ENCODE data around the gene ID1.
"Not testable (repeated sequence)": the region's sequence is repeated elsewhere in the genome, so short reads cannot be mapped to it uniquely, and the experiment has no call there.

The ID1 gene

GRCh38 chr20:31576751-31577150 lies 28.3 kb upstream of the ID1 start:
- no peaks in the 10 kb centered on the region for H3K27me3 ChIP-seq (replicated peaks)
- H3K4me3 ChIP-seq (ENCODE audit: low read depth, low read length) = no peak overlapping the region
- in situ Hi-C loops (cut with HindIII; ENCODE audit: low pct_ligation_motif_present, low sequenced_read_pairs) = no loop called here
- no peak for DNase-seq
- TF ChIP-seq CTCF (IDR thresholded peaks at IDR 0.05; ENCODE audit: low read depth, low read length, missing control alignments) = no peak
- no peaks in the 10 kb centered on the region for H3K36me3 ChIP-seq (replicated peaks)
- H3K27ac ChIP-seq = no peak overlapping the region

DNA sequence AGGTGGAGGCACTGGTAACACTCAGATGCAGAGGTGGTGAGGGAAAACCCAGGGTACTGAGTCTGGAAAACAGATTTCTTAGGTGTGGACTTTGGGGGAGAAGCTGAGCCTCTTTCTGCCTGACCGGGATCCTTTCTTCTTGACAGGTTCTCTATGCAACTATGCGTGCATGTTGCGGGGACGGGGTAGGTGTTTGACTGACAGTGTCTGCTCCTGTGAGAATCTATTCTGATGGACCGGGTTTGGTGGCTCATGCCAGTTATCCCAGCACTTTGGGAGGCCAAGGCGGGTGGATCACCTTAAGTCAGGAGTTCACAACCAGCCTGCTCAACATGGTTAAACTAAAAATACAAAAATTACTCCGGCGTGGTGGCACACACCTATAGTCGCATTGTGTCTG lies 27.9 kb upstream of the ID1 start:
- in situ Hi-C loops (cut with HindIII; ENCODE audit: low pct_ligation_motif_present, low sequenced_read_pairs) = no loop called here
- Histone ChIP-seq H3K27me3 (replicated peaks) (no peaks in the 10 kb centered on the region), H3K4me3 (ENCODE audit: low read depth, low read length) (no peak overlapping the region), H3K27ac (no peak overlapping the region), H3K36me3 (replicated peaks) (no peaks in the 10 kb centered on the region)
- DNase-seq = no peak
- no peak for TF ChIP-seq CTCF (IDR thresholded peaks at IDR 0.05; ENCODE audit: low read depth, low read length, missing control alignments)

GRCh38 chr20:31578448-31579138 lies 26.5 kb upstream of the ID1 start:
- in situ Hi-C loops (cut with HindIII; ENCODE audit: low pct_ligation_motif_present, low sequenced_read_pairs) = no loop called here
- Histone ChIP-seq H3K4me3 (ENCODE audit: low read depth, low read length) (no peak overlapping the region), H3K36me3 (replicated peaks) (no peaks in the 10 kb centered on the region), H3K27me3 (replicated peaks) (no peaks in the 10 kb centered on the region), H3K27ac (no peak overlapping the region)
- DNase-seq = no peak
- TF ChIP-seq CTCF (IDR thresholded peaks at IDR 0.05; ENCODE audit: low read depth, low read length, missing control alignments) = no peak

DNA sequence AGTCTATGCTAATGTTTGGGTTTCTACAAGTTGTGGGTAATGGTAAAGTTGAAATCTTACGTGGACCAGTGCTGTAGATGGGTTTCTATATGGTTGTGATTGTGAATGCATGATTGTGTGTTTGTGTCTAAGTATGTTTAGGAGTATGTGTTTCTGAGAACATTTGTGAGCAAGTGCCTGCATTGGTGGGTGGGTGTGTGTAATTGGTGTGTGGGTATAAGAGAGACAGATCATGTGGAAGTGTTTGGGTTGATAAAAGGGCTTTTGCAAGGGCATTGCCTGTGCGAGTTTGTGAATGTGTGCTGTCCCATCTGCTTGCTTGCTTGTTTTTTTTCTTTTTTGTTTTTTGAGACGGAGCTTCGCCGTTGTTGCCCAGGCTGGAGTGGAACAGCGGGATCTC lies 25.8 kb upstream of the ID1 start:
- H3K27me3 ChIP-seq (replicated peaks) = no peaks in the 10 kb centered on the region
- in situ Hi-C loops (cut with HindIII; ENCODE audit: low pct_ligation_motif_present, low sequenced_read_pairs) = no loop called here
- H3K4me3 ChIP-seq (ENCODE audit: low read depth, low read length) = no peak overlapping the region
- H3K36me3 ChIP-seq (replicated peaks) = no peaks in the 10 kb centered on the region
- TF ChIP-seq CTCF (IDR thresholded peaks at IDR 0.05; ENCODE audit: low read depth, low read length, missing control alignments) = no peak
- no peak for DNase-seq
- H3K27ac ChIP-seq = no peak overlapping the region

GRCh38 chr20:31579941-31580651 lies 25.0 kb upstream of the ID1 start:
- DNase-seq; H3K27ac ChIP-seq; H3K4me3 ChIP-seq (ENCODE audit: low read depth, low read length); H3K36me3 ChIP-seq (replicated peaks); H3K27me3 ChIP-seq (replicated peaks); in situ Hi-C loops (cut with HindIII; ENCODE audit: low pct_ligation_motif_present, low sequenced_read_pairs): not testable (repeated sequence)

DNA sequence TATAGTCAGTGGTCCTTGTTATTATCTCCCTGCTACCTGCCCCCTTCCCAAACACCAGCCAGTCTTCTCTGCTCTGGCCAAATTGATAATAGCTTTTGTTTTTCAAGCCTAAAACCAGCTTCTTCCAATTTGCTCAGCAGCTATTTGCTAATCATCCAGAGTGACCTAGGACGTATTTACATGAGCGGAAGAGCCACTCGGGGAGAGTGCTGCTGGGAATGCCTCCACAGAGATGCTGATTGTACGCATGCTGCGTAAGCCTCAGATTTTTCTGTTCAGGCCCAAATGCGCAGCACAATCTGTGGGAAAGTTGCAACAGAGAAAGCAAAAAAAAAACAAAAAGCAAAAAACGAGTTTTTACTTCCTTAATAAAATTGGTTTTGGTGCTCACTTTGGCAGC lies 24.4 kb upstream of the ID1 start:
- no peak overlapping the region for H3K4me3 ChIP-seq (ENCODE audit: low read depth, low read length)
- no peak for TF ChIP-seq CTCF (IDR thresholded peaks at IDR 0.05; ENCODE audit: low read depth, low read length, missing control alignments)

More for the DNA sequence above, 24.4 kb upstream of the ID1 start:
- H3K36me3 ChIP-seq (replicated peaks) = no peaks in the 10 kb centered on the region
- no peak for DNase-seq
- H3K27me3 ChIP-seq (replicated peaks) = no peaks in the 10 kb centered on the region
- in situ Hi-C loops (cut with HindIII; ENCODE audit: low pct_ligation_motif_present, low sequenced_read_pairs) = no loop called here
- H3K27ac ChIP-seq = no peak overlapping the region

Measured in brain microvascular endothelial cell (primary cell).